ENCODE measurements around the gene RAC2. TPM values are rescaled to one million over a fixed set of nuclear protein-coding genes. Genes with fewer than 3 reads are reported as not detected.

Gene RAC2
- total RNA-seq, 4 donors from 2014 or later, result 1.9 to 3.9 (median 3.0) TPM

GRCh38 chr22:37231406-37232139, 12.5 kb downstream of the RAC2 start:
- 71% methylated on average over 21 of the region's 21 CpGs for WGBS
- TF ChIP-seq EP300 (IDR thresholded peaks at IDR 0.05) (no peak), CTCF (IDR thresholded peaks at IDR 0.05) (no peak), POLR2A (IDR thresholded peaks at IDR 0.05) (no peak), POLR2AphosphoS5 (IDR thresholded peaks at IDR 0.05) (no peak)
- Histone ChIP-seq H3K36me3 (no peaks in the 10 kb centered on the region), H3K4me3 (no peak overlapping the region), H3K27ac (no peak overlapping the region), H3K27me3 (peaks cover 34% of the 10 kb centered on the region), H3K9me3 (no peaks in the 10 kb centered on the region), H3K4me1 (peaks cover 24% of the 10 kb centered on the region)
- DNase-seq (ENCODE audit: low spot score in 2 of 2), result no peak

DNA sequence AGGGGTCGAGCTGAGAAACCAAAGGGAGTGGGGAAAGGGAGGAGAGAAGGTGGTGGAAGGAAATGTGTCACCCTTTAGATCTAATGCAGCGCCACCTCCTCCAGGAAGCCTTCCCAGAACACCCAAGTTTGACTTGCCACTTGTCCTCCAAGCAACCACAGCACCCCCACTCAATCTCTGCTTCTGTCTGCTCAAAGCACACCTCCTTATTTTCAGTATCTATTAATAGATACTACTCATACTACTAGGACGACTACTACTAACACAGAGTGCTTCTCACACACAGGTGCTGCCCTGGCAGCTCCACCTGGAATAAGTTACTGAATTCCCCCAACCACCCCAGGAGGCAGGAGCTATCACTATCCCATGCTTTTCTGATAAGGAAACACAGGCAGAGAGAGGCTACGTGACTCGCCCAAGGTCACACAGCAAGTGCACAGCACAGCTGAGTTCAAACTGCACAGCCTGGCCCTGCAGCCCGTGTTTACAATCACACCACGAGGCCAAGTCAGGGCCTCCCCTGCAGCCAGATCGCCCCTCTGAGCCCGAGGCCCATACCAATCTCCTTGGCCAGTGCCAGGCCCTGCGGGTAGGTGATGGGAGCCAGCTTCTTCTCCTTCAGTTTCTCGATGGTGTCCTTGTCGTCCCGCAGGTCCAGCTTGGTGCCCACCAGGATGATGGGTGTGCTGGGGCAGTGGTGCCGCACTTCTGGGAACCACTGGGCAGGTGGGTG, 13.2 kb downstream of the RAC2 start:
- H3K27ac ChIP-seq, result no peak overlapping the region
- WGBS, result 72% methylated on average over 14 of the region's 14 CpGs
- no peaks in the 10 kb centered on the region for H3K36me3 ChIP-seq
- no peak overlapping the region for H3K4me3 ChIP-seq
- H3K9me3 ChIP-seq, result no peaks in the 10 kb centered on the region
- no peak for DNase-seq (ENCODE audit: low spot score in 2 of 2)
- H3K4me1 ChIP-seq, result peaks cover 24% of the 10 kb centered on the region
- TF ChIP-seq POLR2AphosphoS5 (IDR thresholded peaks at IDR 0.05) (no peak), EP300 (IDR thresholded peaks at IDR 0.05) (no peak), CTCF (IDR thresholded peaks at IDR 0.05) (no peak), POLR2A (IDR thresholded peaks at IDR 0.05) (no peak)
- H3K27me3 ChIP-seq, result peaks cover 28% of the 10 kb centered on the region

GRCh38 chr22:37229805-37230672, 14.0 kb downstream of the RAC2 start:
- Histone ChIP-seq H3K4me3 (no peak overlapping the region), H3K27me3 (peaks cover 24% of the 10 kb centered on the region), H3K36me3 (no peaks in the 10 kb centered on the region), H3K9me3 (no peaks in the 10 kb centered on the region), H3K27ac (peak overlapping the region; percentile 34), H3K4me1 (peaks cover 24% of the 10 kb centered on the region)
- TF ChIP-seq POLR2A (IDR thresholded peaks at IDR 0.05) (no peak), EP300 (IDR thresholded peaks at IDR 0.05) (no peak), CTCF (IDR thresholded peaks at IDR 0.05) (no peak), POLR2AphosphoS5 (IDR thresholded peaks at IDR 0.05) (no peak)
- 34% methylated on average over 4 of the region's 8 CpGs for WGBS
- no peak for DNase-seq (ENCODE audit: low spot score in 2 of 2)

GRCh38 chr22:37229012-37229804, 14.9 kb downstream of the RAC2 start:
- 49% methylated on average over 2 of the region's 7 CpGs for WGBS
- Histone ChIP-seq H3K4me1 (peaks cover 24% of the 10 kb centered on the region), H3K36me3 (no peaks in the 10 kb centered on the region), H3K27ac (peak overlapping the region; percentile 34), H3K27me3 (peaks cover 17% of the 10 kb centered on the region), H3K4me3 (no peak overlapping the region), H3K9me3 (no peaks in the 10 kb centered on the region)
- no peak for DNase-seq (ENCODE audit: low spot score in 2 of 2)
- TF ChIP-seq CTCF (IDR thresholded peaks at IDR 0.05) (no peak), POLR2AphosphoS5 (IDR thresholded peaks at IDR 0.05) (no peak), EP300 (IDR thresholded peaks at IDR 0.05) (no peak), POLR2A (IDR thresholded peaks at IDR 0.05) (no peak)
